ENCODE data around the gene HSD17B12. TPM values are rescaled to one million over a fixed set of nuclear protein-coding genes. Genes with fewer than 3 reads are reported as not detected.

The HSD17B12 gene
- total and polyA plus RNA-seq, 2 experiments from 2014 or later: 128 to 168 TPM

DNA sequence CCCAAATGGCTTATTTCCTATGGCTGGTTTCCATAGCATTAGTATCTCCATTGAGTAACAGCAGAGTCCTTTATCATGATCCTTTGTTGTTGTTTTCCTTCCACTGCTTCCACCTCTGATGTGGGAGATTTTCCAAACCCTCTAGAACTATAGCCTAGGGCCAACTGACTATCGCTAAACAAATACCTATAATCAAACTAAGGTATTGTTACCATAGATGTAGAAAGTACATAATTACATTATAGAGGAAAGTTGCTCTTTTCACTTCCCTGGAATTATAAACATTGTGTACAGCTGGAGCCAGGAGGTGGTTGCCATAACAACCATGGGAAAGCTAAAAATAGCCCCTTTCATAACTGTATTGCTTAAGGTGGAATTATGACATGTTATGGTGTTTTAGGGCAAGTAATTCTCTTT lies 153.1 kb downstream of the HSD17B12 start:
- no peaks in the 10 kb centered on the region for H3K4me1 ChIP-seq (ENCODE audit: insufficient read depth)
- Mint-ChIP-seq H3K27me3 (ENCODE audit: insufficient read depth, low read depth, poor library complexity) (no peaks in the 10 kb centered on the region), H3K4me3 (no peak overlapping the region), H3K9me3 (no peaks in the 10 kb centered on the region), H3K27ac (no peak overlapping the region), H3K36me3 (ENCODE audit: low read depth) (peaks cover 10% of the 10 kb centered on the region; the same call in 1 of the 3 replicates), H3K4me1 (no peaks in the 10 kb centered on the region)
- H3K79me2 ChIP-seq (replicated peaks; ENCODE audit: insufficient read depth): no peaks in the 10 kb centered on the region
- H2AFZ ChIP-seq: no peak overlapping the region
- H3K9me2 ChIP-seq (ENCODE audit: insufficient read depth): no peaks in the 10 kb centered on the region
- no peaks in the 10 kb centered on the region for H3K27me3 ChIP-seq (ENCODE audit: insufficient read depth)
- H3K36me3 ChIP-seq (ENCODE audit: insufficient read depth): 0 out of 2 replicates have a peak, but pooled peaks cover 4% of the 10 kb centered on the region
- H3K27ac ChIP-seq (ENCODE audit: low read depth): no peak overlapping the region
- TF ChIP-seq JUNB (IDR thresholded peaks at IDR 0.05; ENCODE audit: unreplicated experiment) (no peak), CREB1 (CRISPR knock-in tag; IDR thresholded peaks at IDR 0.05; ENCODE audit: low read depth) (no peak), STAT1 (IDR thresholded peaks at IDR 0.05; ENCODE audit: unreplicated experiment) (no peak), POLR2AphosphoS5 (IDR thresholded peaks at IDR 0.05; ENCODE audit: low read depth) (no peak), NANOG (IDR thresholded peaks at IDR 0.05; ENCODE audit: borderline replicate concordance) (no peak), ZNF331 (CRISPR knock-in tag; IDR thresholded peaks at IDR 0.05; ENCODE audit: low read depth) (no peak)
- TF ChIP-seq, protein P1, sequence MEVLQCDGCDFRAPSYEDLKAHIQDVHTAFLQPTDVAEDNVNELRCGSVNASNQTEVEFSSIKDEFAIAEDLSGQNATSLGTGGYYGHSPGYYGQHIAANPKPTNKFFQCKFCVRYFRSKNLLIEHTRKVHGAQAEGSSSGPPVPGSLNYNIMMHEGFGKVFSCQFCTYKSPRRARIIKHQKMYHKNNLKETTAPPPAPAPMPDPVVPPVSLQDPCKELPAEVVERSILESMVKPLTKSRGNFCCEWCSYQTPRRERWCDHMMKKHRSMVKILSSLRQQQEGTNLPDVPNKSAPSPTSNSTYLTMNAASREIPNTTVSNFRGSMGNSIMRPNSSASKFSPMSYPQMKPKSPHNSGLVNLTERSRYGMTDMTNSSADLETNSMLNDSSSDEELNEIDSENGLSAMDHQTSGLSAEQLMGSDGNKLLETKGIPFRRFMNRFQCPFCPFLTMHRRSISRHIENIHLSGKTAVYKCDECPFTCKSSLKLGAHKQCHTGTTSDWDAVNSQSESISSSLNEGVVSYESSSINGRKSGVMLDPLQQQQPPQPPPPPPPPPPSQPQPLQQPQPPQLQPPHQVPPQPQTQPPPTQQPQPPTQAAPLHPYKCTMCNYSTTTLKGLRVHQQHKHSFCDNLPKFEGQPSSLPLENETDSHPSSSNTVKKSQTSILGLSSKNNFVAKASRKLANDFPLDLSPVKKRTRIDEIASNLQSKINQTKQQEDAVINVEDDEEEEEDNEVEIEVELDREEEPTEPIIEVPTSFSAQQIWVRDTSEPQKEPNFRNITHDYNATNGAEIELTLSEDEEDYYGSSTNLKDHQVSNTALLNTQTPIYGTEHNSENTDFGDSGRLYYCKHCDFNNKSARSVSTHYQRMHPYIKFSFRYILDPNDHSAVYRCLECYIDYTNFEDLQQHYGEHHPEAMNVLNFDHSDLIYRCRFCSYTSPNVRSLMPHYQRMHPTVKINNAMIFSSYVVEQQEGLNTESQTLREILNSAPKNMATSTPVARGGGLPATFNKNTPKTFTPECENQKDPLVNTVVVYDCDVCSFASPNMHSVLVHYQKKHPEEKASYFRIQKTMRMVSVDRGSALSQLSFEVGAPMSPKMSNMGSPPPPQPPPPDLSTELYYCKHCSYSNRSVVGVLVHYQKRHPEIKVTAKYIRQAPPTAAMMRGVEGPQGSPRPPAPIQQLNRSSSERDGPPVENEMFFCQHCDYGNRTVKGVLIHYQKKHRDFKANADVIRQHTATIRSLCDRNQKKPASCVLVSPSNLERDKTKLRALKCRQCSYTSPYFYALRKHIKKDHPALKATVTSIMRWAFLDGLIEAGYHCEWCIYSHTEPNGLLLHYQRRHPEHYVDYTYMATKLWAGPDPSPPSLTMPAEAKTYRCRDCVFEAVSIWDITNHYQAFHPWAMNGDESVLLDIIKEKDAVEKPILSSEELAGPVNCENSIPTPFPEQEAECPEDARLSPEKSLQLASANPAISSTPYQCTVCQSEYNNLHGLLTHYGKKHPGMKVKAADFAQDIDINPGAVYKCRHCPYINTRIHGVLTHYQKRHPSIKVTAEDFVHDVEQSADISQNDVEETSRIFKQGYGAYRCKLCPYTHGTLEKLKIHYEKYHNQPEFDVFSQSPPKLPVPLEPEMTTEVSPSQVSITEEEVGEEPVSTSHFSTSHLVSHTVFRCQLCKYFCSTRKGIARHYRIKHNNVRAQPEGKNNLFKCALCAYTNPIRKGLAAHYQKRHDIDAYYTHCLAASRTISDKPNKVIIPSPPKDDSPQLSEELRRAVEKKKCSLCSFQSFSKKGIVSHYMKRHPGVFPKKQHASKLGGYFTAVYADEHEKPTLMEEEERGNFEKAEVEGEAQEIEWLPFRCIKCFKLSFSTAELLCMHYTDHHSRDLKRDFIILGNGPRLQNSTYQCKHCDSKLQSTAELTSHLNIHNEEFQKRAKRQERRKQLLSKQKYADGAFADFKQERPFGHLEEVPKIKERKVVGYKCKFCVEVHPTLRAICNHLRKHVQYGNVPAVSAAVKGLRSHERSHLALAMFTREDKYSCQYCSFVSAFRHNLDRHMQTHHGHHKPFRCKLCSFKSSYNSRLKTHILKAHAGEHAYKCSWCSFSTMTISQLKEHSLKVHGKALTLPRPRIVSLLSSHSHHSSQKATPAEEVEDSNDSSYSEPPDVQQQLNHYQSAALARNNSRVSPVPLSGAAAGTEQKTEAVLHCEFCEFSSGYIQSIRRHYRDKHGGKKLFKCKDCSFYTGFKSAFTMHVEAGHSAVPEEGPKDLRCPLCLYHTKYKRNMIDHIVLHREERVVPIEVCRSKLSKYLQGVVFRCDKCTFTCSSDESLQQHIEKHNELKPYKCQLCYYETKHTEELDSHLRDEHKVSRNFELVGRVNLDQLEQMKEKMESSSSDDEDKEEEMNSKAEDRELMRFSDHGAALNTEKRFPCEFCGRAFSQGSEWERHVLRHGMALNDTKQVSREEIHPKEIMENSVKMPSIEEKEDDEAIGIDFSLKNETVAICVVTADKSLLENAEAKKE (CRISPR knock-in tag; IDR thresholded peaks at IDR 0.05): no peak
- TF ChIP-seq, protein P2, sequence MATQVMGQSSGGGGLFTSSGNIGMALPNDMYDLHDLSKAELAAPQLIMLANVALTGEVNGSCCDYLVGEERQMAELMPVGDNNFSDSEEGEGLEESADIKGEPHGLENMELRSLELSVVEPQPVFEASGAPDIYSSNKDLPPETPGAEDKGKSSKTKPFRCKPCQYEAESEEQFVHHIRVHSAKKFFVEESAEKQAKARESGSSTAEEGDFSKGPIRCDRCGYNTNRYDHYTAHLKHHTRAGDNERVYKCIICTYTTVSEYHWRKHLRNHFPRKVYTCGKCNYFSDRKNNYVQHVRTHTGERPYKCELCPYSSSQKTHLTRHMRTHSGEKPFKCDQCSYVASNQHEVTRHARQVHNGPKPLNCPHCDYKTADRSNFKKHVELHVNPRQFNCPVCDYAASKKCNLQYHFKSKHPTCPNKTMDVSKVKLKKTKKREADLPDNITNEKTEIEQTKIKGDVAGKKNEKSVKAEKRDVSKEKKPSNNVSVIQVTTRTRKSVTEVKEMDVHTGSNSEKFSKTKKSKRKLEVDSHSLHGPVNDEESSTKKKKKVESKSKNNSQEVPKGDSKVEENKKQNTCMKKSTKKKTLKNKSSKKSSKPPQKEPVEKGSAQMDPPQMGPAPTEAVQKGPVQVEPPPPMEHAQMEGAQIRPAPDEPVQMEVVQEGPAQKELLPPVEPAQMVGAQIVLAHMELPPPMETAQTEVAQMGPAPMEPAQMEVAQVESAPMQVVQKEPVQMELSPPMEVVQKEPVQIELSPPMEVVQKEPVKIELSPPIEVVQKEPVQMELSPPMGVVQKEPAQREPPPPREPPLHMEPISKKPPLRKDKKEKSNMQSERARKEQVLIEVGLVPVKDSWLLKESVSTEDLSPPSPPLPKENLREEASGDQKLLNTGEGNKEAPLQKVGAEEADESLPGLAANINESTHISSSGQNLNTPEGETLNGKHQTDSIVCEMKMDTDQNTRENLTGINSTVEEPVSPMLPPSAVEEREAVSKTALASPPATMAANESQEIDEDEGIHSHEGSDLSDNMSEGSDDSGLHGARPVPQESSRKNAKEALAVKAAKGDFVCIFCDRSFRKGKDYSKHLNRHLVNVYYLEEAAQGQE (IDR thresholded peaks at IDR 0.05; ENCODE audit: unreplicated experiment): no peak
- TF ChIP-seq, protein P3, sequence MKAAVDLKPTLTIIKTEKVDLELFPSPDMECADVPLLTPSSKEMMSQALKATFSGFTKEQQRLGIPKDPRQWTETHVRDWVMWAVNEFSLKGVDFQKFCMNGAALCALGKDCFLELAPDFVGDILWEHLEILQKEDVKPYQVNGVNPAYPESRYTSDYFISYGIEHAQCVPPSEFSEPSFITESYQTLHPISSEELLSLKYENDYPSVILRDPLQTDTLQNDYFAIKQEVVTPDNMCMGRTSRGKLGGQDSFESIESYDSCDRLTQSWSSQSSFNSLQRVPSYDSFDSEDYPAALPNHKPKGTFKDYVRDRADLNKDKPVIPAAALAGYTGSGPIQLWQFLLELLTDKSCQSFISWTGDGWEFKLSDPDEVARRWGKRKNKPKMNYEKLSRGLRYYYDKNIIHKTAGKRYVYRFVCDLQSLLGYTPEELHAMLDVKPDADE (IDR thresholded peaks at IDR 0.05): no peak
- TF ChIP-seq, protein P4, sequence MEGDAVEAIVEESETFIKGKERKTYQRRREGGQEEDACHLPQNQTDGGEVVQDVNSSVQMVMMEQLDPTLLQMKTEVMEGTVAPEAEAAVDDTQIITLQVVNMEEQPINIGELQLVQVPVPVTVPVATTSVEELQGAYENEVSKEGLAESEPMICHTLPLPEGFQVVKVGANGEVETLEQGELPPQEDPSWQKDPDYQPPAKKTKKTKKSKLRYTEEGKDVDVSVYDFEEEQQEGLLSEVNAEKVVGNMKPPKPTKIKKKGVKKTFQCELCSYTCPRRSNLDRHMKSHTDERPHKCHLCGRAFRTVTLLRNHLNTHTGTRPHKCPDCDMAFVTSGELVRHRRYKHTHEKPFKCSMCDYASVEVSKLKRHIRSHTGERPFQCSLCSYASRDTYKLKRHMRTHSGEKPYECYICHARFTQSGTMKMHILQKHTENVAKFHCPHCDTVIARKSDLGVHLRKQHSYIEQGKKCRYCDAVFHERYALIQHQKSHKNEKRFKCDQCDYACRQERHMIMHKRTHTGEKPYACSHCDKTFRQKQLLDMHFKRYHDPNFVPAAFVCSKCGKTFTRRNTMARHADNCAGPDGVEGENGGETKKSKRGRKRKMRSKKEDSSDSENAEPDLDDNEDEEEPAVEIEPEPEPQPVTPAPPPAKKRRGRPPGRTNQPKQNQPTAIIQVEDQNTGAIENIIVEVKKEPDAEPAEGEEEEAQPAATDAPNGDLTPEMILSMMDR (conservative IDR thresholded peaks at IDR 0.05; ENCODE audit: low read depth in 2 of 2): no peak
- H4K20me1 ChIP-seq (replicated peaks; ENCODE audit: insufficient read depth): peaks cover 8% of the 10 kb centered on the region; the same call in 1 of the 2 replicates
- no peak for DNase-seq (ENCODE audit: low spot score)
- no peak overlapping the region for H3K4me2 ChIP-seq
- ATAC-seq: no peak
- H3K4me3 ChIP-seq: no peak overlapping the region
- no peaks in the 10 kb centered on the region for H3F3A ChIP-seq (replicated peaks; ENCODE audit: low read depth)

Measured in GM23338 (cell line).